ENCODE measurements around the gene RCBTB2.
A peak's percentile ranks its signal among the peaks of the same experiment; 100 is the strongest.
"Not testable (repeated sequence)": the region's sequence is repeated elsewhere in the genome, so short reads cannot be mapped to it uniquely, and the experiment has no call there.

The RCBTB2 gene

DNA sequence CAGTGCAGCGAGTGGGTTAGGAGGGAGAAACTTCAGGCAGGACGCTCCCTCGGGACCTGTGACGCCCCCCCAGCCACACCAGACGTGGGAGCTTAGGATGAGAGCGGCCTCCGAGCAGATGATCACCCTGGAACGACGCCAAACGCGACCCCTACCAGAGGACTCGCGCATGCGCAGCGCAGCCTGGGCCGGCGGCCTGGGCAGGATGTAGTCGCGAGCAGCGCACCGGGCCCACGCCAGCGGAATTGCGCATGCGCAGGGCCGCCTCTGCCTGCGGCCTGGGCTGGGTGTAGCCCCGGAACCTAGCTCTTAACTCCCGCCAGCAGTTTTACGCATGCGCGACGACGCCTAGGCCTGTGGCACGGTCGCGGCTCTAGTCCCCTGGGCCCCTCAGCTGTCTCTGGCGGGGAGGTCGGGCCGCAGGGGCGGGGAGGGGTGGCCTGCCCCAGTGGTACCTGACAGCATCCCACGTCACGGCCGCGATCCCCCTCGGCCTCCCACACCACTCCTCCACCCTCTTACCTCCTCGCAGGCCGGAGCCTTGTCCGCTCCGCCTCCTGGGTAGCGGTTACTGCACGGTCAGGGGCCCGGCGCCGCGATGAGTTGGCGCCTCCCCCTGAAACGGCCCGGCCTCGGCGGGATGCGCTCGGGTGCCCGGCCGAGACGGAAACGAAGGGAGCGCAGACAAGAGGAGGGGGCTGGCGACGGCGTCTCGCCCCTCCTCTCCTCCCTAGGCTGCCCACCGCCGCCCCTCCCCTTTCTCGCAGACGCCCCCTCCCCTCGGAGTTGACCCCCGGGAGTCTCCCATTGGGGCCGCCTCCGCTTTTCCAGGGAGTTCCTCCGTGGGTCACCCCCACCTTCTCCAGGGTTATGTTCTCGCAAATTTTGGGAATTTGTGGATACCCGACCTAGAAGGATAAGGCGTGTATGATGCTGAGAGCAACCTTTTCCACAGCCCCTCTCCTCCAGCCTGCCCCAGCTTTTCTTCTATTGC lies at the start of gene RCBTB2:
TSS of gene RCBTB2 (minus strand) at position 575 of the 994 bp plus-strand sequence. CDS start 11,141 bp downstream, outside the sequence.
- FAIRE-seq = peak; percentile 62
- DNase-seq (ENCODE audit: insufficient read length, low spot score) = peak; percentile 86
- peak; percentile 79 for TF ChIP-seq POLR2A (IDR thresholded peaks at IDR 0.05; ENCODE audit: low read depth, low read length)

DNA sequence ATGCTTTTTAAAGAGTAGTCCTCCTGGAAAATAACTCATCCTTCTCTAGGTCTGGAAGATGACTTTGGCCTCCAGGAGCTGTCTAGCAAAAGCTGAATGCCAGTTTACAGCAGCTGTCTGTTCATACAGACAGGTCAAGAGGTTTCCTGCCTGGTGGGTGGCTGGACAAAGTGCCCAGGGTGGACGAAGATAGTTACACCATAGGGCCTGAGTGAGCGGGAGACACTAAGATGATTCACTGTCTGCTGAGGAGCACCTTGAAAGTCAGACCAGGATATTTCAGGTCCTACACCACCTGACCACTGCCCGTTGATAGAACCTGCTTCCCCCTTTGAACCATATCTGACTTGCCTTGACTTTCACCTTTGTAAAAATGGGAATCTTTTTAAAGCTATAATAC lies 49.2 kb upstream of the RCBTB2 start:
- no peak for FAIRE-seq
- DNase-seq (ENCODE audit: insufficient read length, low spot score) = no peak
- TF ChIP-seq POLR2A (IDR thresholded peaks at IDR 0.05; ENCODE audit: low read depth, low read length) = no peak

DNA sequence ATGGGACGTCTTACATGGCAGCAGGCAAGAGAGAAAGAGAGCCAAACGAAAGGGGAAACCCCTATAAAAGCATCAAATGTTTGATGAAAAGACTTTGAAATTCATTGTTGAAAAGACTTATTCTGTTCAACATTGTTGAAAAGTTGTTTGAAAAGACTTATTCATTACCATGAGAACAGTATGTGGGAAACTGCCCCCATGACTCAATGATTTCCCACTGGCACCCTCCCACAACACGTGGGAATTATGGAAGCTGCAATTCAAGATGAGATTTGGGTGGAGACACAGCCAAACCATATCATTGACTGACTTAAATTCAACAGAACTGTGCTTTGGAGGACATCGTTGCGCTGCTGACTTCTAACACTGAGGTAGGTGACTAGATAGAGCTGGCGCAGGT lies 48.0 kb upstream of the RCBTB2 start:
- DNase-seq (ENCODE audit: insufficient read length, low spot score) = no peak
- FAIRE-seq = no peak
- no peak for TF ChIP-seq POLR2A (IDR thresholded peaks at IDR 0.05; ENCODE audit: low read depth, low read length)

DNA sequence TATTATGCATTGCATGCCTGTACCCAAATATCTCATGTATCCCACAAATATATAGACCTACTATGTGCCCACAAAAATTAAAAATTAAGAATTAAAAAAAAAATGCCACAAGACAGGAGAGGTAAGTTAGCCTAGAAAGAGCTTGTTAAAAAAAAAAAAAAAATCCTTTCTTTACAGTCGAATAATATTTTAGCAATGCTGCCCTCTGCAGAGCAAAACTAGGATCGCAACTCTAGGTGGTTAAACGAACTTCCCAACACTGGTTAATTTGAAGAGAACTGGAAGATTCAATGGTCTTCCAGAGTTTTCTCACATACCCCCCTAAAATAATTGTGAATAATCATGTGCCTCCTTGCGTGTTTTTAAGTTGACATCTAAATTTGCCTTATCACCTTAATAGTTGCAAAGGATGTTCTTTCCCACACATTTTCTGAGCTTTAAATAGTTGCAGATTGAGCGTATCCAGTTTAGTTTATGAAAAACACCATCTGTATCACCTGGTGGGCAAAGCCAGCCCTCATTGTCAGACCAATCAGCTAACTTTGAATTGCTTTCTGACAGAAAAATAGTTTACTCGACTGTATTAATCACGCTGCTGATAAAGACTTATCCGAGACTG lies 47.4 kb upstream of the RCBTB2 start:
- no peak for FAIRE-seq
- no peak for DNase-seq (ENCODE audit: insufficient read length, low spot score)

DNA sequence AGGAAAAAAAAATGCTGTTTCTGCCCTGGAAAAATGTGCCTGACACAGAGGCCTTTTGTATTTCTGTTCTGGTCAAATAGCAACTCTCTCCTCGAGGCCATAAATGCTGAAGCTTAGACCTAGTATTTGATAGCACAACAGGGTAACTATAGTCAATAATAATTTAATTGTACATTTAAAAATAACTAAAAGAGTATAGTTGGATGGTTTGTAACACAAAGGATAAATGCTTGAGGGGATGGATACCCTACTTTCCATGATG lies 47.0 kb upstream of the RCBTB2 start:
- FAIRE-seq; DNase-seq (ENCODE audit: insufficient read length, low spot score): not testable (repeated sequence)

More for the DNA sequence above, 47.4 kb upstream of the RCBTB2 start:
- TF ChIP-seq POLR2A (IDR thresholded peaks at IDR 0.05; ENCODE audit: low read depth, low read length) = no peak

DNA sequence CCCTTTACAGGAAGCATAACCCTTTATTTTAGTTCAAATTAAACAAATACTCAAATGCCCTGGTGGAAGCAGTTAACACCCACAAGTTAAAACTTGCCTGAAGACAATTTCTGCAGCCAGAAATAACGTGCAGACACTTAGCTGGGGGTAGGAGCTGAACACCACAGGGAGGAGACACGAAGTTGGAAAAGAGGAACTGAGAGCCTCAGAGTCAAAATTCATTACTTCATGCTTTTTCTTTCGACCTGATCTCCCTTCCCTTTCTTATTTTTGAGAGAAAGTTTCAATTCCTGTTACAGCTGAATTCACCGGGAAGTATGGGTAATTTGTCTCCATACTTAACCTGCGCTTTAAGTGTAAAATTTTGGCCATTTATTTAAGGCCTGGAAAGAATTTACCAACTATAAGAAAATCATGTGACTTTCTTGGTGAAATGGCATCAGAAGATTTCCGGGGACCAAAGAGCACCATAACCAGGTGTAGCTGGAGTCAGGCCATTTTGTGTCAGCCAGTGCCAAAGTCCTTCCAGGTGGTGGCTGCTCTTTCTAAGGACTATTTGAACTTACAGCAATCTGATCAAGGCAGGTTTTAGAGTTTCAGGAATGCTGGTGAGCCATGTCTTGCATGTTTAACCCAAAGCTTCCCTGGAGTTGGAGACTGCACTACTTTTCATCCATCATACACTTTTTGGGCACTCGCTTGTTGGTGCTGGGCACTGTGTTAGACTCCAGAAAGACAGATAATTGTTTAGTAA lies 46.5 kb upstream of the RCBTB2 start:
- DNase-seq (ENCODE audit: insufficient read length, low spot score) (no peak), FAIRE-seq (no peak)
- no peak for TF ChIP-seq POLR2A (IDR thresholded peaks at IDR 0.05; ENCODE audit: low read depth, low read length)

DNA sequence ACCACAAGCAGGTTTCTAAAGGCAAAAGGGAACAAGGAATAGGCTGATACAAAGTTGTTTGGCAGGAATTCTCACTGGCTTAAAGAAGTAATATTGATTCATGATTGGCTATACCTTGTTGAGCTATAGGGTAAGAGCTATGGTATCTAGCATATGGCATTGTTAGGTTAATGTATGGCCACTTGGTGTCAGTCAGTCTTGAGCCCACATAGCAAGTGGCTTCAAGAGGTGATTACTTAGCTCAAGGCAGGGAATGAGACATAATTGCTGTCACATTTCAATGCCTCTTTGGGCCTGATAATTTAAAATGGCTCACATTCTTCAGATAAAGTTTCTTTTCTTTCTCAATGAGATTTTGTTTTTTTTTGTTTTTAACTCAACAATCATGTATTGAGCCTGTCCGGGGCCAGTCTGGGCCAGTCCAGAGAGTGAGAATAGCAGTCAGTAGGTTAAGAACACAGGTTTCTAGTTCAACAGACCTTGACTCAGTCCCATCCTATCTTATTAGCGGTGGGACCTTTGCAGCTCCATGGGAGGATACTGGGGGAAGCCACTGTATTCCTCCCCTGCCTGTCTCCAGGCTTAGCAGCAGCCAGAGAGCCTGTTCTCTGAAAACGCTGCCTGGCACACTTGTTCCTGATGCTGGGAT lies 45.8 kb upstream of the RCBTB2 start:
- no peak for TF ChIP-seq POLR2A (IDR thresholded peaks at IDR 0.05; ENCODE audit: low read depth, low read length)
- DNase-seq (ENCODE audit: insufficient read length, low spot score) (no peak), FAIRE-seq (no peak)

DNA sequence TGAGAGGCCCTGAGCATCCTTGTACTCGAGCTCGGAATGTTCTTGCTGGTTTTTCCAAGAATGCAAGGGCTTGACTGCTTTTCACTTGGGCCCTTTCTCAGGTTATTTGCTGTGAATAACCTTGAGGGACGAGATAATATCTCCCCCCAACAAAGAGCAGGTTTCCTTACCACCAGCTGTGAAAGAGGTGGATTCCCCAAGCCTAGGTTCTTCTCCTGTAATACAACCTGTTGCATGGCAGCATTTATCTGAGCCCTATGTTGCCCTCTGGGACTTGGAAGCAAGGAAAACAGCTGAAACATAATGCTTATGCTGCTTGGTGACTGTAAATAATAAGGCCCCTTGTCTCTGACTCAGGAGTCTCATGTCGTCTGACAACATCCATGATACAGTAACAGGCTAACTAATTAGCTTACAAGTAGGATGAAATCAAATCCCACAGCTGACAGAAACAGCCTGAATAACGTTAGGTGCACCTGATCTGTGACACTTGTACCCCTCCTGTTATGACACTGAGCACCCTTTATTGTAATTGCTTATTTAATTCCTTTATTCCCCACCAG lies 43.6 kb upstream of the RCBTB2 start:
- no peak for FAIRE-seq
- no peak for DNase-seq (ENCODE audit: insufficient read length, low spot score)
- TF ChIP-seq POLR2A (IDR thresholded peaks at IDR 0.05; ENCODE audit: low read depth, low read length) = no peak

DNA sequence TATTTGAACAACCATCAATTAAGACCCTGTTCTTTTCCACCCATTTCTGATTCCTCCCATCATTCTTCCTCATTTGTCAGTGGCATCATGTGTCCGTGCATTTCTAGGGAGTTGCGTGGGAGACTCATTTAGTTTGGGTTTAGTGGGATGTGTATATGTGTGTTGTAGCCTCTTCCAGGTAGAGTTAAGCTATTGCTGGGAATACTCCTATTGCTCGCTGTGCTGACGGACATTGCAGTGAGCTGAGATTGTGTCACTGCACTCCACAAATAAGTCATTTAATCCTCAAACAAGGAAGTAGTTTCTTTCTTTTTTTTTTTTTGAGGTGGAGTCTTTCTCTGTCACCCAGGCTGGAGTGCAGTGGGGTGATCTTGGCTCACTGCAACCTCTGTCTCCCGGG lies 42.2 kb upstream of the RCBTB2 start:
- no peak for FAIRE-seq
- TF ChIP-seq POLR2A (IDR thresholded peaks at IDR 0.05; ENCODE audit: low read depth, low read length) = no peak
- no peak for DNase-seq (ENCODE audit: insufficient read length, low spot score)

DNA sequence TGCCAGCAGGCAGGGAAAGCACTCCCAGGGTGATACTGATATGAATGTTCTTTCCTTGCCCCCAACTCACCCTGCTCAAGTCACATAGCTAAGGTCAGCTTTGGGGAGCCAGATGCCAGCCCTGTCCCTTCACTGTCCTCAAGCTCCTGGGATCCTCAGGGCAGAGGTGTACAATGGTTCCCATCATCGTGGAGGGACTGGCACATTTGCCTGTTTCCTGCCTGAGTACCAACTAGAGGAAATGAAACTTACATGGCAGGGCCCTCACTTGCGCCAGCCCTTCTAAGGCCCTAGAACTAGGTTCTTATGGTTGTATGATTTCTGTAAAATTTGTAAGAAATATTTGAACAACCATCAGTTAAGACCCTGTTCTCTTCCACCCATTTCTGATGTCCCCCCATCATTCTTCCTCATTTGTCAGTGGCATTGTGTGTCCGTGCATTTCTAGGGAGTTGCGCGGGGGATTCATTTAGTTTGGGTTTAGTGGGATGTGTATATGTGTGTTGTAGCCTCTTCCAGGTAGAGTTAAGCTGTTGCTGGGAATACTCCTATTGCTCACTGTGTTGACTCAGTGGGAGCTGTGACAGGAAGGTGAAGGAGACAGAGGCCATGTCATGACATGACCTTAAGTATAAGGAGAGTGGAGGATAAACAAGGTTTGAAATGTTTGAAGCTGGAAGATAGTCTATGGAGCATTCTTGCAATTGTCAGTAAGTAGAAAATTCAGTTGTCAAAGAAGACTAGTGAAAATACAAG lies 41.3 kb upstream of the RCBTB2 start:
- no peak for TF ChIP-seq POLR2A (IDR thresholded peaks at IDR 0.05; ENCODE audit: low read depth, low read length)
- FAIRE-seq = no peak
- DNase-seq (ENCODE audit: insufficient read length, low spot score) = no peak

DNA sequence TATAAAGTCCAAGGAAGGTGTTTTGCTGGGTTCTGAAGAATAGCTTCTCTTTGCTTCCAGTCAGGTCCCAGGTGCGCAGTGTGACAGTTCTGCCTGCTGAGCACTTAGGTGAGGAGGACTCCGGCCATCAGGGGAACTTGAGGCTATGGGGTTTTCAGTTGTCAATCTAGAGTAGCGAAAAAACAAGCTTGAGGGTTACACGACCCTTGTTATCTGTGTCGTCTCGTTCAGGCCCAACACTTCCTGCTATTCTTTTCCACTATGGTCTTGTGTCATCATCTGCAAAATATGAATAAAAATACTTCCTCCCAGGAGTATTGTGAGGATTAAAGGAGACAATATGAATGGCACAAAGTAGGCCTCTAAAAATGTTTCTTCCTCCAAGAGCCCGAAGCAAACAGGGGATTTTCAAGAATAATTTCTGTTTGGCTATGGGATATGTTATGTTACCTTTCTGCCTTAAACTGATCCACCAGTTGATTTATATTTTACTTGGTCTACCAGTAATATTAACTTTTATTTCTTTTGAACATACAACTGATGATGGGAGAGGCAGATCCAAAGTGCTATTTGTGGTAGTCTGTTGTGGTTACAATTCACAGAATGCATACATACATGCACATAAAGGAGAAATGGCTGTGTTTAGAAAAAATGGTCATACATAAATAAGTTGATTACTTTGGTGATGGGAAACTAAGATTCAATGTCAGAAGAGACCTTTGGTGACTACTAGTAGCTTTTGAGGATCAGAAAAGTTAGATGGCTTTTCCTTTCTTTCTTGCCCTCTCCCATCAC lies 40.5 kb upstream of the RCBTB2 start:
- DNase-seq (ENCODE audit: insufficient read length, low spot score) (no peak), FAIRE-seq (no peak)
- TF ChIP-seq POLR2A (IDR thresholded peaks at IDR 0.05; ENCODE audit: low read depth, low read length) = no peak

Data from H54 (cell line).